C4-2B (cell line): ENCODE results near the gene APBA3.

ENCODE experiments used
- H3K27ac ChIP-seq: fragments of 450-650 bp; 2 replicates; pipeline ENCODE4 v1.5.1; 2017
- ZFX ChIP-seq: fragments of 450-650 bp; IDR thresholded peaks from 2 replicates; pipeline ENCODE4 v1.6.1; 2017
- TF ChIP-seq, protein P1 (sequence below): fragments of 450-650 bp; conservative IDR thresholded peaks from 2 replicates; pipeline ENCODE4 v1.5.1; 2017; ENCODE audit warnings: mild to moderate bottlenecking

APBA3 gene

DNA sequence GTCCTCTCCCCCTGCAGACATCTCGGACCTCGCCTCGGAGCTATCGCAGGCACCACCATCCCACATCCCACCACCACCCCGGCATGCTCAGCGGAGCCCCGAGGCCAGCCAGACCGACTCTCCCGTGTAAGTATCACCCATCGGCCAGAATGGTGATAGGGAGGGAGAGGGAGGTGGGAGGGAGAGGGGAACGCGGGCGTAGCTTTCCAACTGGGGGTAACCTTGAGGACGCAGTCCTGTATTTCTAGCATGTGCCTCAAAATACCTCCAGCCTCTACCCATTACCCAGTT is 27.2 kb downstream of the APBA3 start:
- H3K27ac ChIP-seq: no peak overlapping the region
- no peak for TF ChIP-seq ZFX
- TF ChIP-seq, protein P1, sequence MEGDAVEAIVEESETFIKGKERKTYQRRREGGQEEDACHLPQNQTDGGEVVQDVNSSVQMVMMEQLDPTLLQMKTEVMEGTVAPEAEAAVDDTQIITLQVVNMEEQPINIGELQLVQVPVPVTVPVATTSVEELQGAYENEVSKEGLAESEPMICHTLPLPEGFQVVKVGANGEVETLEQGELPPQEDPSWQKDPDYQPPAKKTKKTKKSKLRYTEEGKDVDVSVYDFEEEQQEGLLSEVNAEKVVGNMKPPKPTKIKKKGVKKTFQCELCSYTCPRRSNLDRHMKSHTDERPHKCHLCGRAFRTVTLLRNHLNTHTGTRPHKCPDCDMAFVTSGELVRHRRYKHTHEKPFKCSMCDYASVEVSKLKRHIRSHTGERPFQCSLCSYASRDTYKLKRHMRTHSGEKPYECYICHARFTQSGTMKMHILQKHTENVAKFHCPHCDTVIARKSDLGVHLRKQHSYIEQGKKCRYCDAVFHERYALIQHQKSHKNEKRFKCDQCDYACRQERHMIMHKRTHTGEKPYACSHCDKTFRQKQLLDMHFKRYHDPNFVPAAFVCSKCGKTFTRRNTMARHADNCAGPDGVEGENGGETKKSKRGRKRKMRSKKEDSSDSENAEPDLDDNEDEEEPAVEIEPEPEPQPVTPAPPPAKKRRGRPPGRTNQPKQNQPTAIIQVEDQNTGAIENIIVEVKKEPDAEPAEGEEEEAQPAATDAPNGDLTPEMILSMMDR: no peak

DNA sequence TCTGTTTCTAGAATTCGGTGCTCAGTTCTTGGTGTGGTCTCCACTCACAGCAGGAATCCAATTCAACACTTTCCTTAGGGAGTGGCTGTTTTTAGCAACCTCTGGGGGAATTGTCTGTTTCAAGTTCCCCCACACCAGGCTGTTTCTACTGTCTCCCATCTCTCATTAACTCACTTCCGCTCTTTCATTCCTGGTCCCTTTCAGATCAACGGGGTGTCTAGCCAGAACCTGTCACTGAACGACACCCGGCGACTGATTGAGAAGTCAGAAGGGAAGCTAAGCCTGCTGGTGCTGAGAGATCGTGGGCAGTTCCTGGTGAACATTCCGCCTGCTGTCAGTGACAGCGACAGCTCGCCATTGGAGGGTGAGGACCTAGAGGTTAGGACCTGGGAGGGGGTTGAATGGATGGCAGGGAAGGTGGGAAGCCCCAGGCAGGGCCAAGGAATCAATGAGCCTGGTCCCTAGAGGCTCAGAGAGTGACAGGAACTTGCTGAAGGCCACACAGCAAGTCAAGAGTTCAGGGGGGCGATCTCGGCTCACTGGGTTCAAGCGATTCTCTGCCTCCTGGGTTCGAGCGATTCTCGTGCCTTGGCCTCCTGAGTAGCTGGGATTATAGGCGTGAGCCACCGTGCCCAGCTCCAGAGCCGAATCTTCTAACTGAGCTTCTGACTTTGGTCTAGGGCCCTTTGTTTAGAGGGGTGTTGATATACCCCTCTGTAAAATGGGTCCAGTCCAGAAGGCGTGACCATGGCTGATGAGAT is 27.8 kb downstream of the APBA3 start:
- no peak for TF ChIP-seq ZFX
- TF ChIP-seq, protein P1: no peak
- H3K27ac ChIP-seq: no peak overlapping the region

DNA sequence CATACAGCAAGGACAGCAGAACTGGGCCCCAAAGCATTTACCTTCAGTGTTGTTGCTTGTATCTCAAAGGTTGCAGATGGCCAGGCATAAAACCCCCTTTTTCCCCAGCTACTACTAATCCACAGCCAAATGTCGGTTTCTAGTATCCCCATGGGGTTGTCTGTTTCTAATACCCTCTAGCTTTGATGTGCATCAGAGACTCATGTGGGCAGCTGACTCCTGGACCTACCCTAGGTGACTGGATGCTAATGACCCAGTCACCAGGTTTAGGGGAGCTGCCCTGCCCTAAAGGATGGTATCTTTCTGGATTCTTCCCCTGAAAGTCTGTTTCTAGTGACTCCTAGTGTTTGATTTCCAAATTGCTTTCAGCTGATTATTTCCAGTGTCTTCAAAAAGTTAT is 29.4 kb downstream of the APBA3 start:
- no peak overlapping the region for H3K27ac ChIP-seq
- TF ChIP-seq, protein P1: no peak
- TF ChIP-seq ZFX: no peak

DNA sequence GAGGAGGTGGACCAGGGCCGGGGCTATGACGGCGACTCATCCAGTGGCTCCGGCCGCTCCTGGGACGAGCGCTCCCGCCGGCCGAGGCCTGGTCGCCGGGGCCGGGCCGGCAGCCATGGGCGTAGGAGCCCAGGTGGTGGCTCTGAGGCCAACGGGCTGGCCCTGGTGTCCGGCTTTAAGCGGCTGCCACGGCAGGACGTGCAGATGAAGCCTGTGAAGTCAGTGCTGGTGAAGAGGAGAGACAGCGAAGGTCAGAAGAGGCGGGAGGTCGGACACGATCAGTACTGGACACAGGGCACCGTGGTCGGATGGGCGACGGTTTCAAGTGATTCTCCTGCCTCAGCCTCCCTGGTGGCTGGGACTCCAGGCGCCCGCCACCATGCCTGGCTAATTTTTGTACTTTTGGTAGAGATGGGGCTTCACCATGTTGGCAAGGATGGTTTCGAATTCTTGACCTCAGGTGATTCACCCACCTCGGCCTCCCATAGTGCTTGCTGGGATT is 31.0 kb downstream of the APBA3 start:
- no peak for TF ChIP-seq ZFX
- TF ChIP-seq, protein P1: no peak
- no peak overlapping the region for H3K27ac ChIP-seq

DNA sequence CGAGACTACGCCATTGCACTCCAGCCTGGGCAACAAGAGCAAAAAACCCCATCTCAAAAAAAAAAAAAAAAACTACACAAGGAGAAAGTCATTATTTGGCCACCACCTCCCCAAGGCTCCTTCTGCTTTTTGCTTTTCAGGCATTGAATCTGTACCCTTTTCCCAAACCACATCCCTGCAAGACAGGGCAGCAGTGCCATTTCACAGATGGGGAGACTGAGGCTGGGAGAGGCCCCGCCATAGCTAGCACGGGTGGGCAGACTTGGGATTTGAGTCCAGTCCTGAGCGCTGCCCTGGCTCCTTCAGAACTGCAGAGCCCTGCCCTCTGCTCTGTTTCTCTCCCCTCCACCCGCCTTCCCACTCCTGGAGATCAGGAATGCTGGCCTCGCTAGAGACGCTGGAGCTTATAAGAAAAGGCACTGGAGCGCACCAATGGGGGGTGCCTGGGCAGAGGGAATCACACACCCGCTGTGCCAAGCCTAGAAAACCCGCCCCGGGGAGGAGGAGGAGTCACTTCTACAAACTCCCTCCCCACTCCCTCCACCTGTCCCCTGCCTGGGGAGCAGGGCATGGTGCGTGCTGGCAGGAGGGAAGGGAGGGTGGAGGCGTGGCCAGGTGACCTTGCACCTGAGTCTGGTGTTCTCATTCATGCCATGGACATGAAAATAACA is 35.7 kb downstream of the APBA3 start:
- no peak overlapping the region for H3K27ac ChIP-seq

DNA sequence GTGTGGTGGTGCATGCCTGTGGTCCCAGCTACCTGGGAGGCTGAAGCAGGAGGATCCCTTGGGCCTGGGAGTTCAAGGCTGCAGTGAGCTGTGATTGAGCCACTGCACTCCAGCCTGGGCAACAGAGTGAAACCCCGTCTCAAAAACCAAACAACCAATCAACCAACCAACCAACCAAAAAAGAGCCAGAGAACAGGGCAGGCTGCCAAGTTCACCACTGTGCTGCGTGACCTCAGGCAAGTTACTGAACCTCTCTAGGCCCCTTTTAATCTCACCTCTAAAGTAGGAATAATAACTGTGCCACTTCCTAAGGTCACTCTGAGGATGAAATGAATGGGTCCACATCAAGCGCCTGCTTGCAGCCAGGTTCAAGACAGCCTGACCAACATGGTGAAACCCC is 36.4 kb downstream of the APBA3 start:
- H3K27ac ChIP-seq: no peak overlapping the region
- no peak for TF ChIP-seq ZFX
- TF ChIP-seq, protein P1: no peak

More for the DNA sequence above, 35.7 kb downstream of the APBA3 start:
- TF ChIP-seq ZFX: no peak
- TF ChIP-seq, protein P1: no peak

DNA sequence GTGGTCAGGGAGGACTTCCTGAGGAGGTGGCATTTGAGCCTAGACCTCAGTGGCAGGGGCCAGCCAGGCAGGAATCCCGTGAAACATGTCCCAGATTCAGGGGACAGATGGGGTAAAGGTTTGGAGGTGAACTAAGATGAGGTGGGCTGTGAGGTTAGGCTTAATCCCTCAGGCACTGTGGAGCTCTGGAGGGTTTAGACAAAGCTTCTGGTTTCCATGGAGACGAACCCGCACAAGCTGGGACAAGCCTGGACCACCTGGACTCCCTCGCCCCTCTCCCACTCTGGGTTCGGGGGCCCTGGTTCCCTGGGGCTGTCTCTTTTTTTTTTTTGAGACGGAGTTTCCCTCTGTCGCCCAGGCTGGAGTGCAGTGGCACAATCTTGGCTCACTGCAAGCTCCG is 37.6 kb downstream of the APBA3 start:
- H3K27ac ChIP-seq: no peak overlapping the region
- TF ChIP-seq ZFX: no peak
- TF ChIP-seq, protein P1: no peak
